H9 (cell line): Measurements from ENCODE around the gene GSG1L2. TPM values are rescaled to one million over a fixed set of nuclear protein-coding genes. Genes with fewer than 3 reads are reported as not detected.

ENCODE experiments used
- DNase-seq: peaks from one replicate; pipeline ENCODE4 v3.0.0-alpha.2; 2017
- H2AFZ ChIP-seq: one replicate; pipeline ENCODE4 v1.6.1; 2013; ENCODE audit warnings: mild to moderate bottlenecking, low read length, control low read depth, moderate library complexity
- H2AK5ac ChIP-seq: 2 replicates; pipeline ENCODE4 v1.6.1; 2013; ENCODE audit warnings: low read length, control low read depth, mixed read lengths; ENCODE audit not compliant: insufficient read length
- H2BK120ac ChIP-seq: one replicate; pipeline ENCODE4 v1.6.1; 2013; ENCODE audit warnings: low read depth, mild to moderate bottlenecking, low read length, control low read depth, inconsistent platforms; ENCODE audit not compliant: poor library complexity, severe bottlenecking
- H2BK12ac ChIP-seq: 2 replicates; pipeline ENCODE4 v1.6.1; 2013; ENCODE audit warnings: low read length, control low read depth, mixed read lengths, low read depth; ENCODE audit not compliant: insufficient read length
- H2BK15ac ChIP-seq: 2 replicates; pipeline ENCODE4 v1.6.1; 2013; ENCODE audit warnings: low read depth, low read length, control low read depth
- H2BK20ac ChIP-seq: one replicate; pipeline ENCODE4 v1.6.1; 2013; ENCODE audit warnings: low read depth, mild to moderate bottlenecking, low read length, control low read depth, inconsistent platforms; ENCODE audit not compliant: poor library complexity, severe bottlenecking
- H2BK5ac ChIP-seq: 2 replicates; pipeline ENCODE4 v1.6.1; 2013; ENCODE audit warnings: low read length, control low read depth, mixed read lengths; ENCODE audit not compliant: insufficient read length
- H3K14ac ChIP-seq: 2 replicates; pipeline ENCODE4 v1.6.1; 2013; ENCODE audit warnings: low read length, control low read depth; ENCODE audit not compliant: insufficient read depth
- H3K18ac ChIP-seq: 2 replicates; pipeline ENCODE4 v1.6.1; 2013; ENCODE audit warnings: low read depth, mild to moderate bottlenecking, mixed read lengths, low read length, control low read depth; ENCODE audit not compliant: insufficient read length
- H3K23ac ChIP-seq: 2 replicates; pipeline ENCODE4 v1.6.1; 2013; ENCODE audit warnings: low read length, control low read depth, mixed read lengths, low read depth; ENCODE audit not compliant: insufficient read length
- H3K23me2 ChIP-seq: 2 replicates; pipeline ENCODE4 v1.6.1; 2013; ENCODE audit warnings: low read depth, mild to moderate bottlenecking, mixed read lengths, low read length, control low read depth; ENCODE audit not compliant: insufficient read length, poor library complexity, severe bottlenecking
- H3K27ac ChIP-seq: 2 replicates; pipeline ENCODE4 v1.5.1; 2013; ENCODE audit warnings: low read length, control low read depth, mixed read lengths, low read depth; ENCODE audit not compliant: insufficient read length
- H3K27me3 ChIP-seq: 2 replicates; pipeline ENCODE4 v1.6.1; 2013; ENCODE audit warnings: low read length, control low read depth, inconsistent platforms; ENCODE audit not compliant: insufficient read depth
- H3K4ac ChIP-seq: 2 replicates; pipeline ENCODE4 v1.6.1; 2013; ENCODE audit warnings: low read depth, mild to moderate bottlenecking, control low read depth, inconsistent platforms, low read length, moderate library complexity
- H3K4me1 ChIP-seq: 2 replicates; pipeline ENCODE4 v1.6.1; 2013; ENCODE audit warnings: low read length, control low read depth, inconsistent platforms; ENCODE audit not compliant: insufficient read depth
- H3K4me2 ChIP-seq: 2 replicates; pipeline ENCODE4 v1.6.1; 2013; ENCODE audit warnings: low read length, control low read depth, mixed read lengths; ENCODE audit not compliant: insufficient read length, insufficient read depth
- H3K56ac ChIP-seq: 2 replicates; pipeline ENCODE4 v1.6.1; 2013; ENCODE audit warnings: low read depth, mild to moderate bottlenecking, mixed read lengths, low read length, control low read depth; ENCODE audit not compliant: insufficient read length
- H3K79me1 ChIP-seq: 2 replicates; pipeline ENCODE4 v1.6.1; 2013; ENCODE audit warnings: low read depth, mild to moderate bottlenecking, moderate library complexity, low read length, control low read depth, inconsistent platforms; ENCODE audit not compliant: insufficient read depth, poor library complexity, severe bottlenecking
- H3K79me2 ChIP-seq: 2 replicates; pipeline ENCODE4 v1.6.1; 2013; ENCODE audit warnings: low read length, control low read depth, inconsistent platforms; ENCODE audit not compliant: insufficient read depth
- H3K9ac ChIP-seq: 2 replicates; pipeline ENCODE4 v1.6.1; 2013; ENCODE audit warnings: low read length, control low read depth, mixed read lengths; ENCODE audit not compliant: insufficient read length; ENCODE audit errors: extremely low read depth
- H3K9me3 ChIP-seq: one replicate; pipeline ENCODE4 v1.6.1; 2013; ENCODE audit warnings: low read depth, low read length, inconsistent platforms; ENCODE audit not compliant: control insufficient read depth
- H3T11ph ChIP-seq: one replicate; pipeline ENCODE4 v1.6.1; 2013; ENCODE audit warnings: mild to moderate bottlenecking, low read length, control low read depth, inconsistent platforms
- H4K20me1 ChIP-seq: one replicate; pipeline ENCODE4 v1.6.1; 2013; ENCODE audit not compliant: control insufficient read depth, insufficient read length, insufficient read depth
- H4K5ac ChIP-seq: 2 replicates; pipeline ENCODE4 v1.6.1; 2013; ENCODE audit warnings: low read depth, mild to moderate bottlenecking, mixed read lengths, low read length, control low read depth; ENCODE audit not compliant: insufficient read length
- H4K8ac ChIP-seq: replicated peaks from 2 replicates; pipeline ENCODE4 v1.6.1; 2013; ENCODE audit warnings: low read length, control low read depth, mixed read lengths, low read depth; ENCODE audit not compliant: insufficient read length
- H4K91ac ChIP-seq: 2 replicates; pipeline ENCODE4 v1.6.1; 2013; ENCODE audit warnings: low read depth, mild to moderate bottlenecking, moderate library complexity, mixed read lengths, low read length, control low read depth; ENCODE audit not compliant: insufficient read length
- H3K27ac Mint-ChIP-seq, 3 experiments: 2 replicates in 2 of 3; 3 replicates in 1 of 3; pipeline ENCODE4 v1.8.0; 2020 to 2021; ENCODE audit warnings: mixed read lengths in 3 of 3, mild to moderate bottlenecking in 1 of 3, moderate library complexity in 1 of 3
- H3K27me3 Mint-ChIP-seq: 2 replicates; pipeline ENCODE4 v1.8.0; 2021; ENCODE audit warnings: low read depth, mild to moderate bottlenecking, moderate library complexity, mixed read lengths
- H3K36me3 Mint-ChIP-seq, 3 experiments: 2 replicates in 2 of 3; 3 replicates in 1 of 3; pipeline ENCODE4 v1.8.0; 2020 to 2021; ENCODE audit warnings: low read depth in 3 of 3, mixed read lengths in 3 of 3; ENCODE audit not compliant: insufficient read depth in 1 of 3
- H3K4me1 Mint-ChIP-seq, 2 experiments: 2 replicates each; pipeline ENCODE4 v1.8.0; 2020; ENCODE audit warnings: mixed read lengths in 2 of 2
- H3K4me3 Mint-ChIP-seq, 2 experiments: 2 replicates in 1 of 2; 3 replicates in 1 of 2; pipeline ENCODE4 v1.8.0; 2020 to 2021; ENCODE audit warnings: mild to moderate bottlenecking in 2 of 2, mixed read lengths in 2 of 2, moderate library complexity in 1 of 2
- H3K9me3 Mint-ChIP-seq, 2 experiments: 2 replicates in 1 of 2; 3 replicates in 1 of 2; pipeline ENCODE4 v1.8.0; 2020; ENCODE audit warnings: mild to moderate bottlenecking in 2 of 2, mixed read lengths in 2 of 2, moderate library complexity in 1 of 2
- whole genome bisulfite sequencing: extraction: QIAGEN DNeasy Blood & Tissue Kit; methylation state at CpG from one replicate; pipeline ENCODE4 v1.1.7; 2013; ENCODE audit warnings: missing lambda C conversion rate, low lambda C conversion rate, mixed read lengths; ENCODE audit not compliant: insufficient read length; ENCODE audit errors: extremely low coverage; 5-methylcytosine and 5-hydroxymethylcytosine counted together
- total RNA-seq: library from RNA; stranded (reverse); gene quantifications from 2 replicates; pipeline ENCODE4 v1.2.1, GENCODE V29; 2021
- TF ChIP-seq, protein P1 (sequence below): fragments of 200-600 bp; sonication (generic); conservative IDR thresholded peaks from 3 replicates; pipeline ENCODE4 v1.8.0; 2021; ENCODE audit warnings: antibody characterized with exemption, mild to moderate bottlenecking

GSG1L2 gene
- total RNA-seq, 1 experiment from 2014 or later = not detected

DNA sequence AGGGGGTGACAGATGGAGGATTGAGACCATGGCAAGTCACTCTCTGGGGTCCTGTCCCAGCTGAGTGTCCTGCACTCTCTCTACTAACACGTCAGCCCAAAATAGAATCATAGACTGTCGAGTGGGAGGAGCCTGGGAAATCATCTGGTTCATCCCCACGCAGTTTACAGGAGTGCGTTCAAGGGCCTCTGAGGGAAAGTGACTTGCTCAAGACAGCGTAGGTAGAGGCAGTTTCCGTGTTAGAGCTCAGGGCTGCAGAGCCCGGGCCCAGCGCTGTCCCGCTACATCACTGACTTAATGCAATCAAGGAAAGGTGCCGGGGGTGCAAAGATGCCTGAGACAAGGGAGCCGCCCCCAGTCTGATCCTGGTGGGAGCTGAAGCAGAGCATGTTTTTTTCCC, 10.3 kb downstream of the GSG1L2 start:
- Mint-ChIP-seq H3K36me3 (no peaks in the 10 kb centered on the region; a peak in 1 of 7 replicates), H3K27ac (no peak overlapping the region), H3K4me3 (no peak overlapping the region), H3K4me1 (no peaks in the 10 kb centered on the region), H3K9me3 (peaks cover 0 to 2% of the 10 kb centered on the region in 2 experiments; a peak in 2 of 5 replicates), H3K27me3 (peaks cover 14% of the 10 kb centered on the region)
- Histone ChIP-seq H4K20me1 (no peaks in the 10 kb centered on the region), H2AK5ac (no peak overlapping the region), H3K9ac (no peak overlapping the region), H3K23me2 (no peaks in the 10 kb centered on the region), H3K4ac (no peak overlapping the region), H3K27me3 (no peaks in the 10 kb centered on the region), H2BK20ac (no peak overlapping the region), H3K27ac (no peak overlapping the region), H3T11ph (no peak overlapping the region), H3K4me2 (no peak overlapping the region), H3K14ac (no peak overlapping the region), H2AFZ (no peak overlapping the region), H2BK12ac (no peak overlapping the region), H3K56ac (no peak overlapping the region), H3K4me1 (no peaks in the 10 kb centered on the region), H3K23ac (no peak overlapping the region), H3K79me2 (no peaks in the 10 kb centered on the region), H3K79me1 (no peaks in the 10 kb centered on the region), H2BK5ac (no peak overlapping the region), H4K5ac (no peak overlapping the region), H4K91ac (no peak overlapping the region), H4K8ac (no peak overlapping the region), H2BK120ac (no peak overlapping the region), H2BK15ac (no peak overlapping the region), H3K18ac (no peak overlapping the region), H3K9me3 (no peaks in the 10 kb centered on the region)
- no CpG with 5 or more reads among the region's 11 CpGs for WGBS
- DNase-seq = no peak
- TF ChIP-seq, protein P1, sequence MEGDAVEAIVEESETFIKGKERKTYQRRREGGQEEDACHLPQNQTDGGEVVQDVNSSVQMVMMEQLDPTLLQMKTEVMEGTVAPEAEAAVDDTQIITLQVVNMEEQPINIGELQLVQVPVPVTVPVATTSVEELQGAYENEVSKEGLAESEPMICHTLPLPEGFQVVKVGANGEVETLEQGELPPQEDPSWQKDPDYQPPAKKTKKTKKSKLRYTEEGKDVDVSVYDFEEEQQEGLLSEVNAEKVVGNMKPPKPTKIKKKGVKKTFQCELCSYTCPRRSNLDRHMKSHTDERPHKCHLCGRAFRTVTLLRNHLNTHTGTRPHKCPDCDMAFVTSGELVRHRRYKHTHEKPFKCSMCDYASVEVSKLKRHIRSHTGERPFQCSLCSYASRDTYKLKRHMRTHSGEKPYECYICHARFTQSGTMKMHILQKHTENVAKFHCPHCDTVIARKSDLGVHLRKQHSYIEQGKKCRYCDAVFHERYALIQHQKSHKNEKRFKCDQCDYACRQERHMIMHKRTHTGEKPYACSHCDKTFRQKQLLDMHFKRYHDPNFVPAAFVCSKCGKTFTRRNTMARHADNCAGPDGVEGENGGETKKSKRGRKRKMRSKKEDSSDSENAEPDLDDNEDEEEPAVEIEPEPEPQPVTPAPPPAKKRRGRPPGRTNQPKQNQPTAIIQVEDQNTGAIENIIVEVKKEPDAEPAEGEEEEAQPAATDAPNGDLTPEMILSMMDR = no peak
